HCT116 (cell line): Measurements from ENCODE around the gene ZNF655.

ENCODE experiments used
- EZH2 ChIP-seq: fragments of 200-600 bp; sonication (generic); IDR thresholded peaks from 2 replicates; pipeline ENCODE4 v1.6.1; 2017; ENCODE audit warnings: antibody characterized with exemption, mixed run types
- TF ChIP-seq, protein P1 (sequence below), 3 experiments: fragments of 200-600 bp in 1 of 3; sonication (generic) in 1 of 3; IDR thresholded peaks in 2 of 3; conservative IDR thresholded peaks in 1 of 3; 2 replicates each; pipeline ENCODE4 v1.5.1; 2012 to 2017; ENCODE audit warnings: low read depth in 2 of 3, low read length in 2 of 3, antibody characterized with exemption in 1 of 3, borderline replicate concordance in 1 of 3, control low read depth in 1 of 3, mild to moderate bottlenecking in 1 of 3, mixed read lengths in 1 of 3, mixed run types in 1 of 3, moderate library complexity in 1 of 3; ENCODE audit not compliant: insufficient read depth in 1 of 3

DNA sequence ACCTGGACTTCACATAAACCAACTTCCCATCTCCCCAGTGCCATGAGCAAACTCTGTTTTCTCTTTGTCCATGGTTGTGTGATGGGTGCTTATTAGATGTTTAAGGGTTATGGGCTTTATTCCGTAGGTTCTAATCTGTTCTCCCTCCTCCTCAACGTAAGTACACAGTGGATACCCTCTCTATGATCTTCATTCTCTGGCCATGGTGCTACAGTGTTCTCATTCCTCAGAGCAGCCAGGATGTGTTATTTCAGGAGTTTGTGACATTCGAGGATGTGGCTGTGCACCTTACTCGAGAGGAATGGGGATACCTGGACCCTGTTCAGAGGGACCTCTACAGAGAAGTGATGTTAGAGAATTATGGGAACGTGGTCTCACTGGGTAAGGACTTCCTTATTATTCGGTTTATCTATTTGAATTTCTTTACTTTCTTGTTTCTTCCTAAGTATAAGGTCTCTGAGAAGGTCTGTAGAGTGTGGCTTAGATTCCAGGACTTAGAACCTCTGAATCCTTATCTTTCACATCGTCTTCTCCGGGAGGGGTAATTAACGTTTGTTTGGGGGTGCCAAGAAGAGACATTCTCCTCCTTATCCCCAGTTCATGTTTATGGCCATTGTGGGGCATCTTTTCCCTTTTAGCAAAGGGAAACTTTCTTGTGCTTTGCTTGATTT, 3.8 kb downstream of the ZNF655 start:
- TF ChIP-seq, protein P1, sequence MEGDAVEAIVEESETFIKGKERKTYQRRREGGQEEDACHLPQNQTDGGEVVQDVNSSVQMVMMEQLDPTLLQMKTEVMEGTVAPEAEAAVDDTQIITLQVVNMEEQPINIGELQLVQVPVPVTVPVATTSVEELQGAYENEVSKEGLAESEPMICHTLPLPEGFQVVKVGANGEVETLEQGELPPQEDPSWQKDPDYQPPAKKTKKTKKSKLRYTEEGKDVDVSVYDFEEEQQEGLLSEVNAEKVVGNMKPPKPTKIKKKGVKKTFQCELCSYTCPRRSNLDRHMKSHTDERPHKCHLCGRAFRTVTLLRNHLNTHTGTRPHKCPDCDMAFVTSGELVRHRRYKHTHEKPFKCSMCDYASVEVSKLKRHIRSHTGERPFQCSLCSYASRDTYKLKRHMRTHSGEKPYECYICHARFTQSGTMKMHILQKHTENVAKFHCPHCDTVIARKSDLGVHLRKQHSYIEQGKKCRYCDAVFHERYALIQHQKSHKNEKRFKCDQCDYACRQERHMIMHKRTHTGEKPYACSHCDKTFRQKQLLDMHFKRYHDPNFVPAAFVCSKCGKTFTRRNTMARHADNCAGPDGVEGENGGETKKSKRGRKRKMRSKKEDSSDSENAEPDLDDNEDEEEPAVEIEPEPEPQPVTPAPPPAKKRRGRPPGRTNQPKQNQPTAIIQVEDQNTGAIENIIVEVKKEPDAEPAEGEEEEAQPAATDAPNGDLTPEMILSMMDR (IDR thresholded peaks at IDR 0.05 in 2 of 3, conservative IDR thresholded peaks at IDR 0.05 in 1 of 3; ENCODE audit: borderline replicate concordance in 1 of 3, insufficient read depth in 1 of 3, low read depth in 2 of 3, low read length in 2 of 3): no peak
- TF ChIP-seq EZH2: no peak
